HEK293 (cell line): ENCODE measurements around the gene ARMC10.

ENCODE experiments used
- CTCF ChIP-seq: fragments of 450-650 bp; formaldehyde crosslinking; IDR thresholded peaks from 2 replicates; pipeline ENCODE4 v1.5.1; 2016; ENCODE audit warnings: missing biosample characterization, missing genetic modification characterization
- KLF8 ChIP-seq: fragments of 450-650 bp; formaldehyde crosslinking; IDR thresholded peaks from 2 replicates; pipeline ENCODE4 v1.5.1; 2016; ENCODE audit warnings: missing biosample characterization, missing genetic modification characterization
- PRDM10 ChIP-seq: fragments of 450-650 bp; formaldehyde crosslinking; IDR thresholded peaks from 2 replicates; pipeline ENCODE4 v1.5.1; 2016; ENCODE audit warnings: missing biosample characterization, missing genetic modification characterization
- TSHZ1 ChIP-seq: fragments of 450-650 bp; formaldehyde crosslinking; IDR thresholded peaks from 2 replicates; pipeline ENCODE4 v1.5.1; 2016; ENCODE audit warnings: missing biosample characterization, missing genetic modification characterization, borderline replicate concordance
- ZEB2 ChIP-seq: fragments of 450-650 bp; formaldehyde crosslinking; IDR thresholded peaks from 2 replicates; pipeline ENCODE4 v1.5.1; 2016; ENCODE audit warnings: missing biosample characterization, missing genetic modification characterization
- ZNF302 ChIP-seq: fragments of 450-650 bp; formaldehyde crosslinking; IDR thresholded peaks from 2 replicates; pipeline ENCODE4 v1.5.1; 2016; ENCODE audit warnings: missing biosample characterization, missing genetic modification characterization, low read depth
- ZNF449 ChIP-seq: fragments of 450-650 bp; formaldehyde crosslinking; IDR thresholded peaks from 2 replicates; pipeline ENCODE4 v1.5.1; 2017; ENCODE audit warnings: missing biosample characterization, mild to moderate bottlenecking, missing genetic modification characterization, moderate library complexity

GRCh38 chr7:103143868-103144267, 68.9 kb downstream of the ARMC10 start:
- no peak for TF ChIP-seq CTCF (tag by site-specific recombination)
- no peak for TF ChIP-seq KLF8 (tag by site-specific recombination)
- no peak for TF ChIP-seq ZNF302 (tag by site-specific recombination)
- no peak for TF ChIP-seq ZNF449 (tag by site-specific recombination)
- TF ChIP-seq PRDM10 (tag by site-specific recombination), result no peak
- TF ChIP-seq ZEB2 (tag by site-specific recombination), result no peak
- TF ChIP-seq TSHZ1 (tag by site-specific recombination), result no peak
